ENCODE data around the gene RANBP10.

GRCh38 chr16:67709050-67709449 lies 97.3 kb downstream of the RANBP10 start:
- TF ChIP-seq, protein P1, sequence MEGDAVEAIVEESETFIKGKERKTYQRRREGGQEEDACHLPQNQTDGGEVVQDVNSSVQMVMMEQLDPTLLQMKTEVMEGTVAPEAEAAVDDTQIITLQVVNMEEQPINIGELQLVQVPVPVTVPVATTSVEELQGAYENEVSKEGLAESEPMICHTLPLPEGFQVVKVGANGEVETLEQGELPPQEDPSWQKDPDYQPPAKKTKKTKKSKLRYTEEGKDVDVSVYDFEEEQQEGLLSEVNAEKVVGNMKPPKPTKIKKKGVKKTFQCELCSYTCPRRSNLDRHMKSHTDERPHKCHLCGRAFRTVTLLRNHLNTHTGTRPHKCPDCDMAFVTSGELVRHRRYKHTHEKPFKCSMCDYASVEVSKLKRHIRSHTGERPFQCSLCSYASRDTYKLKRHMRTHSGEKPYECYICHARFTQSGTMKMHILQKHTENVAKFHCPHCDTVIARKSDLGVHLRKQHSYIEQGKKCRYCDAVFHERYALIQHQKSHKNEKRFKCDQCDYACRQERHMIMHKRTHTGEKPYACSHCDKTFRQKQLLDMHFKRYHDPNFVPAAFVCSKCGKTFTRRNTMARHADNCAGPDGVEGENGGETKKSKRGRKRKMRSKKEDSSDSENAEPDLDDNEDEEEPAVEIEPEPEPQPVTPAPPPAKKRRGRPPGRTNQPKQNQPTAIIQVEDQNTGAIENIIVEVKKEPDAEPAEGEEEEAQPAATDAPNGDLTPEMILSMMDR (conservative IDR thresholded peaks at IDR 0.05): no peak
- TF ChIP-seq ZFX (IDR thresholded peaks at IDR 0.05): no peak
